Adrenal gland (tissue), 12 donors: ENCODE data around the gene MARCHF7. TPM values are rescaled to one million over a fixed set of nuclear protein-coding genes. Genes with fewer than 3 reads are reported as not detected.

Experiments used
- DNase-seq, 7 donors: peaks; one replicate each; pipeline ENCODE4 v3.0.0-alpha.2; 2019 to 2020
- H3K27ac ChIP-seq, 5 donors: fragments of 200-600 bp; sonication (generic) in 4 of 5; 1 replicate in 3 of 5; 2 replicates in 2 of 5; pipeline versions ENCODE4 v1.5.1 to v1.8.0; 2016 to 2020; ENCODE audit warnings: mild to moderate bottlenecking in 1 of 5
- H3K27me3 ChIP-seq: fragments of 200-600 bp; 2 replicates; pipeline ENCODE4 v1.8.0; 2021
- H3K36me3 ChIP-seq, 2 donors: fragments of 200-600 bp; replicated peaks in 1 of 2; 1 replicate in 1 of 2; 2 replicates in 1 of 2; pipeline versions ENCODE4 v1.5.1 to v1.8.0; 2018 to 2022
- H3K4me1 ChIP-seq, 2 donors: fragments of 200-600 bp; replicated peaks in 1 of 2; 1 replicate in 1 of 2; 2 replicates in 1 of 2; pipeline versions ENCODE4 v1.5.1 to v1.8.0; 2018 to 2021
- H3K4me3 ChIP-seq, 4 donors: fragments of 200-600 bp; sonication (generic) in 3 of 4; one replicate each; pipeline ENCODE4 v1.5.1; 2016 to 2018
- H3K9me3 ChIP-seq, 3 donors: fragments of 200-600 bp; sonication (generic) in 1 of 3; replicated peaks in 1 of 3; 1 replicate in 2 of 3; 2 replicates in 1 of 3; pipeline versions ENCODE4 v1.5.1 to v1.8.0; 2016 to 2021
- POLR2A ChIP-seq, 2 donors: fragments of 450-650 bp; IDR thresholded peaks; one replicate each; pipeline ENCODE4 v1.6.1; 2017; ENCODE audit warnings: antibody characterized with exemption in 2 of 2, mild to moderate bottlenecking in 2 of 2, moderate library complexity in 1 of 2
- WGBS, 4 donors: extraction: QIAGEN DNeasy Blood & Tissue Kit in 2 of 4; methylation state at CpG; one replicate each; pipeline versions ENCODE4 v1.1.5 to v1.1.7; 2013 to 2017; 5-methylcytosine and 5-hydroxymethylcytosine counted together
- intact Hi-C, 2 donors: fragments of 100-400 bp; cut with DNase I; formaldehyde crosslinking; loops; one replicate each; pipeline versions ENCODE4 v1.14.1 to v1.15.0; 2022 to 2023
- polyA plus RNA-seq, 3 donors: library from polyadenylated mRNA; stranded (reverse); fragments of 200-250 nt in 2 of 3; fragments of 350-450 nt in 1 of 3; fragmentation: Illumina TruSeq in 1 of 3; extraction: RNeasy Lipid Tissue Mini Kit (QIAGEN cat#74804) in 1 of 3; gene quantifications; one replicate each; pipeline ENCODE4 v1.2.3, GENCODE V29; 2013 to 2014
- total RNA-seq, 9 donors: library from RNA; depleted of rRNA in 4 of 9; stranded (reverse); fragments of >200 nt in 4 of 9; fragments of 120-200 nt in 1 of 9; fragmentation: NEBNext Ultra II Directional in 1 of 9; extraction: Animal tissue kit (Norgen Biotek cat#: 25700) in 1 of 9; gene quantifications; one replicate each; pipeline versions ENCODE4 v1.1.0 to v1.2.4, GENCODE V29; 2013 to 2023
- TF ChIP-seq, protein P1 (sequence below), 6 experiments: fragments of 450-650 bp in 4 of 6; fragments of 200-600 bp in 2 of 6; sonication (generic) in 1 of 6; IDR thresholded peaks; 1 replicate in 5 of 6; 2 replicates in 1 of 6; pipeline versions ENCODE4 v1.5.1 to v1.8.0; 2016 to 2021; ENCODE audit warnings: antibody characterized with exemption in 6 of 6, mild to moderate bottlenecking in 2 of 6, moderate library complexity in 1 of 6
- donor health status: healthy with polysubstance abuse.
- donor health status: Bipolar disorder and iron deficiency.
- donor health status: DM: yes; HTN: yes; CAD: no.
- donor health status: DM: no; HTN: no; CAD: no.
- donor health status: DM: no; HTN: no; CAD: no.
- donor health status: DM: yes; HTN: yes; CAD: no.

MARCHF7 gene
- total and polyA plus RNA-seq, 12 donors, result 15.6 to 109 (median 64.3) TPM

DNA sequence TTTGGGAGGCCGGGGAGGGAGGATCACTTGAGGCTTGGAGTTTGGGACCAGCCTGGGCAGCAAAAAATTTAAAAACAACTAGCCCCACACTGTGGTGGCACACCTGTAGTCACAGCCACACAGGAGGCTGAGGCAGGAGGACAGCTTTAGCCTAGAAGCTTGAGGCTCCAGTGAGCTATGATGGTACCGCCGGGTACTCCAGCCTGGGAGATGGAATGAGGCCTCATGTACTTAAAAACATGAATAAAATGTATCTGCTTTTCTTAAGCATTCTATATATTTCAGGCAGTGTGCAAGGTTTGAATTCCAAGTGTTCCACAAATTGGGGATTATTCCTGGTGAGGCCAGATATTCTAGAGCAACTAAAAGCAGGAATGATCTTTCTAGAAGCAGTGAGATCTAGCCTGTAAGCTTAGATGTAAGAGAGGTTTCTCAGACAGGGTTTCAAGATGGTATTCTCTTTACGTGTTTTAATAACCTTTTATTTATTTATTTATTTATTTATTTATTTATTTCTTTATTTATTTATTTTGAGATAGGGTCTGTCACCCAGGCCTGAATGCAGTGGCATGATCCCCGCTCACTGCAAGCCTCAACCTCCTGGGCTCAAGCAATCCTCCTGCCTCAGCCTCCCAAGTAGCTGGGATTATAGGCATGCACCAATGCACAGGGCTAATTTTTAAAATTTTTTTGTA, 4.1 kb upstream of the MARCHF7 start:
- no peaks in the 10 kb centered on the region for H3K27me3 ChIP-seq

DNA sequence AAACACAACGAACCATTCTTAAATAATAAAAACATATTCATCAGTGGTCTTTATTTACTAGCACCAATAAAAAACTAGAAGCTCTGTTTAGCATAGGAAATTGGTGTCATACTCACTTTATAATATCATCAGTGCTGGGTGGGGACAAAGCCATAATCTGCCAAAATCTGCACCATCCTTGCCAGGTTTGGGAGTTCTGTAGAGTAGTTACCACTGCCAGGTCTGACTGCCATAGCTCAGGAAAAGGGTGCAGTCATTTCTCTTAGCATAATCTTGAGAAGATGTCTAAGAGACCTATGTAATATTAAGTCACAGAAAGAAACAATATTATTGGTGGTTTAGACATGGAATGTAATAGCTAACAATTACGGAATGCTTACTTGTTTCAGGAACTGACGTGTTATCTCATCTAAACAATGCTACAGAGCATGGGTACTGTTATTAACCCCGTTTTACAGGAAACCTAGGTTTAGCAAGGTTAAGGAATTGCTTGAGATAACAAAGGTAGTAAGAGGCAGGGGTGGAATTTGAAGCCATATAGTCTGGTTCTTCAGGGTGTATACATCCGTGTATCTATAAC, 1.6 kb upstream of the MARCHF7 start:
- H3K9me3 ChIP-seq, result no peaks in the 10 kb centered on the region
- 69 to 71% (median 71%) methylated on average over 5 of the region's 5 CpGs for WGBS, 4 donors
- H3K4me1 ChIP-seq, result peaks cover 18 to 31% of the 10 kb centered on the region in 2 donors
- intact Hi-C loops, result loop anchor here in 1 of 2 donors (5.0 kb wide), 1 partner anchor 98 kb away; no protein-coding TSS in a partner anchor
- H3K4me3 ChIP-seq, result peak overlapping the region in 1 of 4 donors; percentile 72
- no peak overlapping the region for H3K27ac ChIP-seq
- no peaks in the 10 kb centered on the region for H3K36me3 ChIP-seq
- no peak for DNase-seq
- TF ChIP-seq, protein P1, sequence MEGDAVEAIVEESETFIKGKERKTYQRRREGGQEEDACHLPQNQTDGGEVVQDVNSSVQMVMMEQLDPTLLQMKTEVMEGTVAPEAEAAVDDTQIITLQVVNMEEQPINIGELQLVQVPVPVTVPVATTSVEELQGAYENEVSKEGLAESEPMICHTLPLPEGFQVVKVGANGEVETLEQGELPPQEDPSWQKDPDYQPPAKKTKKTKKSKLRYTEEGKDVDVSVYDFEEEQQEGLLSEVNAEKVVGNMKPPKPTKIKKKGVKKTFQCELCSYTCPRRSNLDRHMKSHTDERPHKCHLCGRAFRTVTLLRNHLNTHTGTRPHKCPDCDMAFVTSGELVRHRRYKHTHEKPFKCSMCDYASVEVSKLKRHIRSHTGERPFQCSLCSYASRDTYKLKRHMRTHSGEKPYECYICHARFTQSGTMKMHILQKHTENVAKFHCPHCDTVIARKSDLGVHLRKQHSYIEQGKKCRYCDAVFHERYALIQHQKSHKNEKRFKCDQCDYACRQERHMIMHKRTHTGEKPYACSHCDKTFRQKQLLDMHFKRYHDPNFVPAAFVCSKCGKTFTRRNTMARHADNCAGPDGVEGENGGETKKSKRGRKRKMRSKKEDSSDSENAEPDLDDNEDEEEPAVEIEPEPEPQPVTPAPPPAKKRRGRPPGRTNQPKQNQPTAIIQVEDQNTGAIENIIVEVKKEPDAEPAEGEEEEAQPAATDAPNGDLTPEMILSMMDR (IDR thresholded peaks at IDR 0.05), result no peak
- TF ChIP-seq POLR2A (IDR thresholded peaks at IDR 0.05), result no peak
- no peaks in the 10 kb centered on the region for H3K27me3 ChIP-seq

More for the DNA sequence above, 4.1 kb upstream of the MARCHF7 start:
- Histone ChIP-seq H3K36me3 (no peaks in the 10 kb centered on the region), H3K4me3 (no peak overlapping the region), H3K4me1 (peaks cover 3 to 9% of the 10 kb centered on the region in 2 donors), H3K27ac (no peak overlapping the region), H3K9me3 (no peaks in the 10 kb centered on the region)
- no peak for TF ChIP-seq POLR2A (IDR thresholded peaks at IDR 0.05)
- TF ChIP-seq, protein P1 (IDR thresholded peaks at IDR 0.05), result no peak
- intact Hi-C loops, result no loop called here
- DNase-seq, result no peak
- WGBS, 4 donors, result 96 to 99% (median 98%) methylated on average over 5 of the region's 5 CpGs

DNA sequence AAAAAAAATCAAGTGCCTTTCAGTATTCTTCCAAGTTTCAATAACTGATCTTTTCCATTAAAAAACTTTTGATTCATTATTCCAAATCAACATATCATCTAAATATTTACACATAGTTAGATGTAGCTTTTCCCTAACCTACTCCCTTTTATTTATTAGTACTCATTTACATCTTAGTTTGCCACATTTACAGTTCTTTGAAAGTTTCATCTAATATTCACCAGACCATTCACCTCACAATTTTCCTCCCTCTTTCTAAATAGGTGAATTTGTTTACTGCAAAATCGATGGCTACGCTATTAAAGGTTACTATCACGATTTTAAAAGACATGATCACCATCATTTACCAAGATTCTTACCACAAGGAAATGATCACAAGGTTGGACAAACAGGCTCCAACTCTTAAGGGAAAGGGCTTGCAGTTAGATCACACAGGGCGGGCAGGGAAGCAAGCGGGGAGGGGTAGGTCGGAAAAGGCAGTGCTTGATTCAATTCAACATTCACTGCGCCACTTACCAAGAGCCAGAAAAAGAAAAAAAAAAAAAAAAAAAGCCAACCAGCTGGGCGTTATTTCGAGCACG, 654 bp upstream of the MARCHF7 start:
- no peak for TF ChIP-seq POLR2A (IDR thresholded peaks at IDR 0.05)
- TF ChIP-seq, protein P1 (IDR thresholded peaks at IDR 0.05), result no peak
- Histone ChIP-seq H3K27ac (peak overlapping the region; percentile 96 to 100 (median 98)), H3K9me3 (no peaks in the 10 kb centered on the region), H3K36me3 (peaks cover 0 to 5% of the 10 kb centered on the region in 2 donors), H3K27me3 (no peaks in the 10 kb centered on the region), H3K4me3 (peak overlapping the region in 2 of 4 donors; percentile 72 to 90), H3K4me1 (peaks cover 23 to 37% of the 10 kb centered on the region in 2 donors)
- WGBS, 4 donors, result 0 to 3% (median 1%) methylated on average over 10 of the region's 10 CpGs
- intact Hi-C loops, result loop anchor here in 1 of 2 donors (5.0 kb wide), 1 partner anchor 99 kb away; no protein-coding TSS in a partner anchor
- no peak for DNase-seq

DNA sequence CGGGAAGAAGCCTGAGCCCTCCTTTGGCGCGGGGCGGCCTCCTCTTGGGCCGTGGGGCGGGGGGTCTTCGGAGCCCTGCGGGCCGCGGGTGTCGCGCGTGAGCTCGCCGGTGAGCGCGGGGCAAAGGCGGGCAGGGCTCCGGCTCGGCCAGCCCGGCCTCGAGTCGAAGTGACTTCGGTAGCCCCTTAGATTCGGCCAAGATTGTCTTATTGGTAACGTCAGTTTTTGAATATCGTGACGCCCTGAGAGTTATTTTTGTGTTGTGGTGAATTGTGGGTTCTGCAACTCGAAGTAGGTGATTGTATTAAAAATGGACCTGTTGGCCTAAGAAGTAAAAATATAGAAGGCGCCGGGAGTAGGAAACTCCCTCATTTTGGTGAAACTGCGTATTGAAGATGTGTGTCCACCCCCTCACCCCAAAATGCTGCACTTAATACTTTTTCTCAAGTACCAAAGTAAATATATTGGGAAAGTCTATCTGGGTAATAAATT, 669 bp downstream of the MARCHF7 start:
- no peaks in the 10 kb centered on the region for H3K9me3 ChIP-seq
- intact Hi-C loops, result loop anchor here in 1 of 2 donors (5.0 kb wide), 1 partner anchor 101 kb away; no protein-coding TSS in a partner anchor
- 0% methylated on average over 9 to 32 of the region's 32 CpGs for WGBS, 4 donors
- peaks cover 0 to 8% of the 10 kb centered on the region in 2 donors for H3K36me3 ChIP-seq
- peaks cover 35 to 50% of the 10 kb centered on the region in 2 donors for H3K4me1 ChIP-seq
- no peak for DNase-seq
- H3K27ac ChIP-seq, result peak overlapping the region; percentile 96 to 100 (median 98)
- H3K27me3 ChIP-seq, result no peaks in the 10 kb centered on the region
- peak overlapping the region; percentile 43 to 99 (median 81) for H3K4me3 ChIP-seq
- no peak for TF ChIP-seq POLR2A (IDR thresholded peaks at IDR 0.05)
